SK-N-SH (cell line): ENCODE measurements around the gene TSNAXIP1. TPM values are rescaled to one million over a fixed set of nuclear protein-coding genes. Genes with fewer than 3 reads are reported as not detected.

Source experiments
- CTCF ChIA-PET: fragments of 300-600, 350-600 bp; formaldehyde crosslinking; extraction: SDS; loops from one replicate; lab custom pipeline; 2021; lab: Yijun Ruan, JAX
- POLR2A ChIA-PET: fragments of 350-600 bp; sonication (Branson Sonifier 250); formaldehyde crosslinking; extraction: SDS; loops from one replicate; lab custom pipeline; 2020; ENCODE audit warnings: antibody characterized with exemption, inconsistent platforms; lab: Yijun Ruan, JAX
- DNase-seq: peaks from one replicate; pipeline ENCODE4 v3.0.0; 2012
- H2AFZ ChIP-seq: fragments of 200-600 bp; sonication (generic); 2 replicates; pipeline ENCODE4 v1.8.1; 2016; ENCODE audit warnings: antibody characterized with exemption, mild to moderate bottlenecking, low read depth
- H3F3A ChIP-seq: fragments of 200-600 bp; sonication (generic); replicated peaks from 2 replicates; pipeline ENCODE3; 2016; ENCODE audit warnings: antibody characterized with exemption, mild to moderate bottlenecking; ENCODE audit not compliant: insufficient read depth
- H3K27ac ChIP-seq, 2 experiments: fragments of 200-500 bp in 1 of 2; fragments of 200-600 bp in 1 of 2; sonication (Bioruptor generic) in 1 of 2; sonication (generic), shearing (Covaris generic) in 1 of 2; 2 replicates each; pipeline versions ENCODE4 v1.5.1 to v1.6.1; 2014 to 2016; ENCODE audit warnings: low read depth in 2 of 2, inconsistent platforms in 1 of 2, low read length in 1 of 2, mild to moderate bottlenecking in 1 of 2, mixed read lengths in 1 of 2
- H3K27me3 ChIP-seq: fragments of 200-600 bp; sonication (generic), shearing (Covaris generic); 2 replicates; pipeline ENCODE4 v1.6.1; 2016; ENCODE audit warnings: mixed run types; ENCODE audit not compliant: insufficient read depth
- H3K36me3 ChIP-seq, 2 experiments: fragments of 200-500 bp in 1 of 2; fragments of 200-600 bp in 1 of 2; sonication (Bioruptor generic) in 1 of 2; sonication (generic) in 1 of 2; replicated peaks in 1 of 2; 2 replicates each; pipeline versions ENCODE3 to v1.5.1; 2014 to 2016; ENCODE audit warnings: low read length in 1 of 2, mild to moderate bottlenecking in 1 of 2; ENCODE audit not compliant: insufficient read depth in 2 of 2, control insufficient read depth in 1 of 2
- H3K4me1 ChIP-seq, 2 experiments: fragments of 200-500 bp in 1 of 2; fragments of 200-600 bp in 1 of 2; sonication (Bioruptor generic) in 1 of 2; sonication (generic), shearing (Covaris generic) in 1 of 2; 2 replicates each; pipeline versions ENCODE4 v1.5.1 to v1.6.1; 2014 to 2016; ENCODE audit warnings: low read depth in 1 of 2, low read length in 1 of 2, mixed run types in 1 of 2; ENCODE audit not compliant: insufficient read depth in 2 of 2, control insufficient read depth in 1 of 2
- H3K4me2 ChIP-seq: fragments of 200-600 bp; sonication (generic), shearing (Covaris generic); 2 replicates; pipeline ENCODE4 v1.6.1; 2017; ENCODE audit warnings: mixed run types
- H3K4me3 ChIP-seq, 2 experiments: fragments of 200-500 bp in 1 of 2; fragments of 200-600 bp in 1 of 2; sonication (Bioruptor generic) in 1 of 2; sonication (generic), shearing (Covaris generic) in 1 of 2; 2 replicates each; pipeline versions ENCODE4 v1.5.1 to v1.8.1; 2014 to 2016; ENCODE audit warnings: low read depth in 2 of 2, inconsistent platforms in 1 of 2, low read length in 1 of 2, mild to moderate bottlenecking in 1 of 2, mixed read lengths in 1 of 2, moderate library complexity in 1 of 2
- H3K79me2 ChIP-seq: fragments of 200-600 bp; sonication (generic); 2 replicates; pipeline ENCODE4 v1.8.1; 2017; ENCODE audit warnings: mild to moderate bottlenecking; ENCODE audit not compliant: insufficient read depth
- H3K9ac ChIP-seq: fragments of 200-600 bp; sonication (generic); 2 replicates; pipeline ENCODE4 v1.6.1; 2017; ENCODE audit warnings: mixed run types
- H3K9me2 ChIP-seq: fragments of 200-600 bp; sonication (generic); 2 replicates; pipeline ENCODE4 v1.6.1; 2017; ENCODE audit warnings: mixed run types
- H3K9me3 ChIP-seq: fragments of 200-600 bp; sonication (generic); 2 replicates; pipeline ENCODE4 v1.6.1; 2017; ENCODE audit warnings: mixed run types, mild to moderate bottlenecking, moderate library complexity
- H4K20me1 ChIP-seq: fragments of 200-600 bp; sonication (generic); 2 replicates; pipeline ENCODE4 v1.6.1; 2017; ENCODE audit warnings: mild to moderate bottlenecking, mixed run types; ENCODE audit not compliant: insufficient read depth
- FOXM1 ChIP-seq: IDR thresholded peaks from 2 replicates; pipeline ENCODE4 v1.4.0; 2012; ENCODE audit warnings: low read depth, mild to moderate bottlenecking
- GABPA ChIP-seq: IDR thresholded peaks from 2 replicates; pipeline ENCODE4 v1.4.0; 2012; ENCODE audit warnings: low read depth, mild to moderate bottlenecking
- MXI1 ChIP-seq: IDR thresholded peaks from 2 replicates; pipeline ENCODE4 v1.6.1; 2012; ENCODE audit warnings: mild to moderate bottlenecking, low read depth, low read length, improper control_type of control experiment
- NFIC ChIP-seq: IDR thresholded peaks from 2 replicates; pipeline ENCODE4 v1.4.0; 2012; ENCODE audit warnings: borderline replicate concordance
- RAD21 ChIP-seq: IDR thresholded peaks from 2 replicates; pipeline ENCODE4 v1.6.1; 2012; ENCODE audit warnings: mild to moderate bottlenecking, low read length
- SMC3 ChIP-seq: IDR thresholded peaks from 2 replicates; pipeline ENCODE4 v1.6.1; 2012; ENCODE audit warnings: low read depth, low read length, improper control_type of control experiment
- YY1 ChIP-seq: IDR thresholded peaks from 2 replicates; pipeline ENCODE4 v1.4.0; 2012; ENCODE audit warnings: low read depth, mild to moderate bottlenecking
- WGBS: methylation state at CpG from one replicate; pipeline ENCODE4 v1.1.6; 2017; ENCODE audit warnings: low lambda C conversion rate; 5-methylcytosine and 5-hydroxymethylcytosine counted together
- polyA plus RNA-seq, 3 experiments: library from polyadenylated mRNA; depleted of rRNA; stranded (reverse); fragments of >200 nt; gene quantifications; 2 replicates each; pipeline ENCODE4 v1.2.3, GENCODE V29; 2012
- TF ChIP-seq, protein P1 (sequence below): fragments of 200-600 bp; sonication (generic); IDR thresholded peaks from 2 replicates; pipeline ENCODE4 v1.6.1; 2017; ENCODE audit warnings: antibody characterized with exemption, mild to moderate bottlenecking, moderate library complexity
- TF ChIP-seq, protein P2 (sequence below): IDR thresholded peaks from 2 replicates; pipeline ENCODE4 v1.4.0; 2012; ENCODE audit warnings: low read depth

Gene TSNAXIP1
- polyA plus RNA-seq, 1 of the 3 experiments (the other 2 are of a cell fraction) = 4.4 TPM

DNA sequence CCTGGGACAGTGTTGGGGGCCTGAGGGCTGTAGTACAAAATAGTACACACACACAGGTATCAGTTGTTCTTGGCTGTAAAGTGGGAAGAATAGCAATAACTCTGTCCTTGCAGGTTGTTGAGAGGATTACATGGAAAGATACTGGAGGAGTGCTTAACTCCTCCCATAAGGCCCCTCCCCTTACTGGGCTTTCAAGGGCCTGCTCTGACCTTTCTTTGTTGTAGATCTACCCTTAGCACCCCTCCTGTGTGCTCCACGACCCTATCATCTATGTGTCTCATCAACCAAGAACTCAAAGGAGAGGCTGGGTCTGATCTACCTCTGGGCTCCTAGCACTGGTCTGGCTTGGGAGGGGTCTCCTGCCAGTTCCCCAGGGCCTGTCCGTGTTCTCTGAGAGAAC, 57.9 kb downstream of the TSNAXIP1 start:
- no peaks in the 10 kb centered on the region for H3K9me2 ChIP-seq
- ChIA-PET POLR2A (no interaction called here), CTCF (interaction anchor here (1.3 to 3.9 kb wide), 3 partner anchors 48 to 343 kb away, joined by 3 to 26 read pairs (median 4); no protein-coding TSS in a partner anchor)
- H3K4me3 ChIP-seq = no peak overlapping the region
- H3K27me3 ChIP-seq = no peaks in the 10 kb centered on the region
- H3K9ac ChIP-seq = no peak overlapping the region
- no peak overlapping the region for H2AFZ ChIP-seq
- no peaks in the 10 kb centered on the region for H3K9me3 ChIP-seq
- peaks cover 72% of the 10 kb centered on the region for H4K20me1 ChIP-seq
- no peak for DNase-seq
- no peak overlapping the region for H3K4me2 ChIP-seq
- no peak overlapping the region for H3K27ac ChIP-seq
- peaks cover 2 to 8% of the 10 kb centered on the region in 2 experiments; a peak in 2 of 4 replicates for H3K4me1 ChIP-seq
- peaks cover 8% of the 10 kb centered on the region for H3F3A ChIP-seq
- WGBS = 85% methylated on average over 2 of the region's 2 CpGs
- H3K36me3 ChIP-seq = peaks cover 43 to 49% of the 10 kb centered on the region in 2 experiments
- TF ChIP-seq FOXM1 = no peak
- no peak for TF ChIP-seq NFIC
- H3K79me2 ChIP-seq = peaks cover 85% of the 10 kb centered on the region

DNA sequence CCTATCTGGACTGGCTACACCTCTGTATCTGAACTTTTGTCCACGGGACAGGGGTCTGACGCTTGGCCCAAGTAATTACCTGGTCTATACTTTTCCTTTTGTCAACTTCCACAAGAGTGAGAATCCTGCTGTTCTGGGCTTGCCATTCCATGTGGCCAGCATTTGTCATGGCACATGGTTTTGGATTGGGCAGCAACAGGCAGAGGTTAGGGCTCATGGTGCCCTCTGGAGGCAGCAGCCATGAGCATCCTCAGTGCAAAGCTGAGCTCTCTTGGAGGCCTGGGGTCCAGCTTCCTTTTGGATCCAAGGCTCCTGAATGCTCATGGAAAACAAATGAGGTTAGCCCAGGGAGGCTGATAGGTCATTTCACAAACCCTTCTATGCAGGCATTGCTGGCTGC, 58.6 kb downstream of the TSNAXIP1 start:
- H3K27me3 ChIP-seq = no peaks in the 10 kb centered on the region
- no peaks in the 10 kb centered on the region for H3K9me3 ChIP-seq
- no peak overlapping the region for H3K9ac ChIP-seq
- H3K27ac ChIP-seq = no peak overlapping the region
- H3K79me2 ChIP-seq = peaks cover 78% of the 10 kb centered on the region
- POLR2A ChIA-PET = interaction anchor here (0.9 kb wide), 1 partner anchor 20 kb away, joined by 4 read pairs; no protein-coding TSS in a partner anchor
- H3K4me1 ChIP-seq = peaks cover 2 to 8% of the 10 kb centered on the region in 2 experiments; a peak in 2 of 4 replicates
- H3F3A ChIP-seq = peaks cover 8% of the 10 kb centered on the region
- TF ChIP-seq, protein P1, sequence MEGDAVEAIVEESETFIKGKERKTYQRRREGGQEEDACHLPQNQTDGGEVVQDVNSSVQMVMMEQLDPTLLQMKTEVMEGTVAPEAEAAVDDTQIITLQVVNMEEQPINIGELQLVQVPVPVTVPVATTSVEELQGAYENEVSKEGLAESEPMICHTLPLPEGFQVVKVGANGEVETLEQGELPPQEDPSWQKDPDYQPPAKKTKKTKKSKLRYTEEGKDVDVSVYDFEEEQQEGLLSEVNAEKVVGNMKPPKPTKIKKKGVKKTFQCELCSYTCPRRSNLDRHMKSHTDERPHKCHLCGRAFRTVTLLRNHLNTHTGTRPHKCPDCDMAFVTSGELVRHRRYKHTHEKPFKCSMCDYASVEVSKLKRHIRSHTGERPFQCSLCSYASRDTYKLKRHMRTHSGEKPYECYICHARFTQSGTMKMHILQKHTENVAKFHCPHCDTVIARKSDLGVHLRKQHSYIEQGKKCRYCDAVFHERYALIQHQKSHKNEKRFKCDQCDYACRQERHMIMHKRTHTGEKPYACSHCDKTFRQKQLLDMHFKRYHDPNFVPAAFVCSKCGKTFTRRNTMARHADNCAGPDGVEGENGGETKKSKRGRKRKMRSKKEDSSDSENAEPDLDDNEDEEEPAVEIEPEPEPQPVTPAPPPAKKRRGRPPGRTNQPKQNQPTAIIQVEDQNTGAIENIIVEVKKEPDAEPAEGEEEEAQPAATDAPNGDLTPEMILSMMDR = peak; percentile 55
- no peak for TF ChIP-seq YY1
- TF ChIP-seq, protein P2, sequence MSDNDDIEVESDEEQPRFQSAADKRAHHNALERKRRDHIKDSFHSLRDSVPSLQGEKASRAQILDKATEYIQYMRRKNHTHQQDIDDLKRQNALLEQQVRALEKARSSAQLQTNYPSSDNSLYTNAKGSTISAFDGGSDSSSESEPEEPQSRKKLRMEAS = peak; percentile 47
- peak; percentile 61 for TF ChIP-seq RAD21
- TF ChIP-seq SMC3 = peak; percentile 49
- peak; percentile 92 for TF ChIP-seq MXI1
- TF ChIP-seq, all 33 proteins: peak for 5
- Histone ChIP-seq H3K9me2 (no peaks in the 10 kb centered on the region), H3K4me3 (no peak overlapping the region), H3K36me3 (peaks cover 50 to 52% of the 10 kb centered on the region in 2 experiments), H2AFZ (no peak overlapping the region), H4K20me1 (peaks cover 64% of the 10 kb centered on the region), H3K4me2 (no peak overlapping the region)
- WGBS = 100% methylated on average over 2 of the region's 2 CpGs
- peak; percentile 64 for DNase-seq
- CTCF ChIA-PET = interaction anchor here (1.3 to 3.9 kb wide), 4 partner anchors 18 to 344 kb away, joined by 3 to 26 read pairs (median 5); no protein-coding TSS in a partner anchor

DNA sequence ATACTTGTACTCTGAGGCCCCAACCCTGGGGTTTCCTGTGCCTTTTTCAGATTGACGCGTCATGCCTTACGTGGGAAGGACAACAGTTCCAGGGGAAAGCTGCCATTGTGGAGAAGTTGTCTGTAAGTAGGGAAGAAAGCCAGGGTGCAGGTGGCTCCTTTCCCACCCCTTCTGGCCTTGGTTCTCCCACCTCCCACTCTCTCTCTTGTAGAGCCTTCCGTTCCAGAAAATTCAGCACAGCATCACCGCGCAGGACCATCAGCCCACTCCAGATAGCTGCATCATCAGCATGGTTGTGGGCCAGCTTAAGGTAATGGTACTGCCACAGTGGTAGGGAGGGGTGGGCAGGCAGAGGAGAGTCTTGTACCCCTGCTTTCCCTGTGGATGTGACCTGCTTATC, 61.6 kb downstream of the TSNAXIP1 start:
- H3K4me3 ChIP-seq = no peak overlapping the region
- CTCF ChIA-PET = no interaction called here
- H3K9ac ChIP-seq = no peak overlapping the region
- no peaks in the 10 kb centered on the region for H3K9me3 ChIP-seq
- H3F3A ChIP-seq = peaks cover 28% of the 10 kb centered on the region
- DNase-seq = no peak
- no peak overlapping the region for H2AFZ ChIP-seq
- peaks cover 58% of the 10 kb centered on the region for H3K79me2 ChIP-seq
- H3K36me3 ChIP-seq = peaks cover 43 to 54% of the 10 kb centered on the region in 2 experiments
- no peaks in the 10 kb centered on the region for H3K27me3 ChIP-seq
- POLR2A ChIA-PET = no interaction called here
- TF ChIP-seq GABPA = no peak
- TF ChIP-seq, all 33 proteins: peak for 0
- no peak overlapping the region for H3K4me2 ChIP-seq
- H3K9me2 ChIP-seq = no peaks in the 10 kb centered on the region
- H3K4me1 ChIP-seq = peaks cover 0 to 4% of the 10 kb centered on the region in 2 experiments; a peak in 1 of 4 replicates
- no peak overlapping the region for H3K27ac ChIP-seq
- peaks cover 35% of the 10 kb centered on the region for H4K20me1 ChIP-seq
- WGBS = 97% methylated on average over 6 of the region's 6 CpGs
